ENCODE results near the gene NAGPA. TPM values are rescaled to one million over a fixed set of nuclear protein-coding genes. Genes with fewer than 3 reads are reported as not detected.

The NAGPA gene
- total and polyA plus RNA-seq, 10 of the 15 experiments (the other 5 are each of a cell fraction or from before 2014, with no cell fraction given) = 0.03 to 11.6 (median 6.6) TPM

DNA sequence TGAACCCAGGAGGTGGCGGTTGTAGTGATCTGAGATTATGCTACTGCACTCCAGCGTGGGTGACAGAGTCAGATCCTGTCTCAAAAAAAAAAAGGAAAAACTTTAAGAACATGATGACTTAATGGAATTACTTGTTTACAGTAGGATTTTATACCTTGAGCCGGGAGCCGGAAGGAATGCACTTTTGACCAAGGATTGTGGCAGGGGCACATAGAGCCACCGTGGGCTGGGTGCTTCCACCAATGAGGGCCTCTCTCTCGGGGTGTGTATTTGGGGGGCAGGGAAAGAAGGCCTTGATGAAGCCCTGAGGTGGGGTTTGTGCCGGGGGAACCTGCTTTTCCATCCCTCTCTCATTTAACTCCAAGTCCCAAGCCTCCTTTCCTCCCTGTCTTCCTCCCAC, 6.7 kb upstream of the NAGPA start:
- ChIA-PET CTCF (no interaction called here), RAD21 (ENCODE audit: unreplicated experiment) (no interaction called here), POLR2A (no interaction called here), SMC1A (ENCODE audit: uncharacterized antibody, unreplicated experiment) (no interaction called here)
- H4K20me1 ChIP-seq (ENCODE audit: control insufficient read depth, insufficient read depth) = no peaks in the 10 kb centered on the region
- intact Hi-C loops (cut with micrococcal nuclease; ENCODE audit: unreplicated experiment) = no loop called here
- no peaks in the 10 kb centered on the region for H3K79me2 ChIP-seq (ENCODE audit: control insufficient read depth, insufficient read depth, low read length)
- 79% methylated on average over 7 of the region's 7 CpGs for WGBS (ENCODE audit: insufficient coverage, insufficient replicate concordance, low lambda C conversion rate, missing lambda C conversion rate)
- H3K36me3 ChIP-seq (ENCODE audit: control insufficient read depth in 2 of 2, insufficient read depth in 2 of 2, low read length in 1 of 2) = no peaks in the 10 kb centered on the region
- no peak overlapping the region for H3K9ac ChIP-seq (ENCODE audit: control insufficient read depth, insufficient read depth, low read length)
- in situ Hi-C loops (cut with MboI) = no loop called here
- no peaks in the 10 kb centered on the region for H3K27me3 ChIP-seq (replicated peaks in 1 of 2; ENCODE audit: control insufficient read depth in 2 of 2, insufficient read depth in 2 of 2, low read length in 1 of 2)
- H3K27ac ChIP-seq (ENCODE audit: control insufficient read depth, insufficient read depth) = no peak overlapping the region
- FAIRE-seq (no peak), ATAC-seq (no peak), DNase-seq (ENCODE audit: low read depth, low spot score) (no peak)
- H2AFZ ChIP-seq (ENCODE audit: control insufficient read depth, low read depth, low read length) = no peak overlapping the region
- peak overlapping the region; percentile 12; the same call in 1 of the 2 replicates for H3K4me2 ChIP-seq (ENCODE audit: control insufficient read depth, insufficient read depth)
- no peak overlapping the region for H3K4me3 ChIP-seq
- H3K9me3 ChIP-seq (replicated peaks; ENCODE audit: control insufficient read depth, insufficient read depth, low read length) = no peaks in the 10 kb centered on the region
- peaks cover 26% of the 10 kb centered on the region for H3K4me1 ChIP-seq (ENCODE audit: control insufficient read depth, insufficient read depth, low read length)
- no TSS peak for BruUV-seq (replicated peaks)
- TF ChIP-seq, protein P1, sequence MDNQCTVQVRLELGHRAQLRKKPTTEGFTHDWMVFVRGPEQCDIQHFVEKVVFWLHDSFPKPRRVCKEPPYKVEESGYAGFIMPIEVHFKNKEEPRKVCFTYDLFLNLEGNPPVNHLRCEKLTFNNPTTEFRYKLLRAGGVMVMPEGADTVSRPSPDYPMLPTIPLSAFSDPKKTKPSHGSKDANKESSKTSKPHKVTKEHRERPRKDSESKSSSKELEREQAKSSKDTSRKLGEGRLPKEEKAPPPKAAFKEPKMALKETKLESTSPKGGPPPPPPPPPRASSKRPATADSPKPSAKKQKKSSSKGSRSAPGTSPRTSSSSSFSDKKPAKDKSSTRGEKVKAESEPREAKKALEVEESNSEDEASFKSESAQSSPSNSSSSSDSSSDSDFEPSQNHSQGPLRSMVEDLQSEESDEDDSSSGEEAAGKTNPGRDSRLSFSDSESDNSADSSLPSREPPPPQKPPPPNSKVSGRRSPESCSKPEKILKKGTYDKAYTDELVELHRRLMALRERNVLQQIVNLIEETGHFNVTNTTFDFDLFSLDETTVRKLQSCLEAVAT (IDR thresholded peaks at IDR 0.05) = no peak
- TF ChIP-seq ETV6 (conservative IDR thresholded peaks at IDR 0.05 in 1 of 2, IDR thresholded peaks at IDR 0.05 in 1 of 2; ENCODE audit: borderline replicate concordance in 1 of 2, low read depth in 1 of 2) = no peak
- TF ChIP-seq ESRRA (IDR thresholded peaks at IDR 0.05; ENCODE audit: low read length) = no peak
- TF ChIP-seq GATAD2B (conservative IDR thresholded peaks at IDR 0.05; ENCODE audit: low read depth) = no peak
- TF ChIP-seq TBL1XR1 (IDR thresholded peaks at IDR 0.05; ENCODE audit: low read depth, low read length) = no peak
- TF ChIP-seq ZNF384 (IDR thresholded peaks at IDR 0.05; ENCODE audit: borderline replicate concordance, low read depth, low read length) = no peak
- TF ChIP-seq SMARCA5 (IDR thresholded peaks at IDR 0.05) = no peak
- TF ChIP-seq, protein P2, sequence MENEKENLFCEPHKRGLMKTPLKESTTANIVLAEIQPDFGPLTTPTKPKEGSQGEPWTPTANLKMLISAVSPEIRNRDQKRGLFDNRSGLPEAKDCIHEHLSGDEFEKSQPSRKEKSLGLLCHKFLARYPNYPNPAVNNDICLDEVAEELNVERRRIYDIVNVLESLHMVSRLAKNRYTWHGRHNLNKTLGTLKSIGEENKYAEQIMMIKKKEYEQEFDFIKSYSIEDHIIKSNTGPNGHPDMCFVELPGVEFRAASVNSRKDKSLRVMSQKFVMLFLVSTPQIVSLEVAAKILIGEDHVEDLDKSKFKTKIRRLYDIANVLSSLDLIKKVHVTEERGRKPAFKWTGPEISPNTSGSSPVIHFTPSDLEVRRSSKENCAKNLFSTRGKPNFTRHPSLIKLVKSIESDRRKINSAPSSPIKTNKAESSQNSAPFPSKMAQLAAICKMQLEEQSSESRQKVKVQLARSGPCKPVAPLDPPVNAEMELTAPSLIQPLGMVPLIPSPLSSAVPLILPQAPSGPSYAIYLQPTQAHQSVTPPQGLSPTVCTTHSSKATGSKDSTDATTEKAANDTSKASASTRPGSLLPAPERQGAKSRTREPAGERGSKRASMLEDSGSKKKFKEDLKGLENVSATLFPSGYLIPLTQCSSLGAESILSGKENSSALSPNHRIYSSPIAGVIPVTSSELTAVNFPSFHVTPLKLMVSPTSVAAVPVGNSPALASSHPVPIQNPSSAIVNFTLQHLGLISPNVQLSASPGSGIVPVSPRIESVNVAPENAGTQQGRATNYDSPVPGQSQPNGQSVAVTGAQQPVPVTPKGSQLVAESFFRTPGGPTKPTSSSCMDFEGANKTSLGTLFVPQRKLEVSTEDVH (IDR thresholded peaks at IDR 0.05; ENCODE audit: low read depth, partially characterized antibody) = no peak
- TF ChIP-seq SPI1 (IDR thresholded peaks at IDR 0.05; ENCODE audit: borderline replicate concordance, insufficient read depth, low read depth, low read length) = no peak
- no peak for TF ChIP-seq CHD4 (IDR thresholded peaks at IDR 0.05)
- TF ChIP-seq CREB1 (IDR thresholded peaks at IDR 0.05; ENCODE audit: low read depth) = no peak
- TF ChIP-seq SREBF1 (IDR thresholded peaks at IDR 0.05; ENCODE audit: low read length) = no peak
- TF ChIP-seq HDAC6 (IDR thresholded peaks at IDR 0.05; ENCODE audit: unreplicated experiment) = no peak
- TF ChIP-seq RAD21 (IDR thresholded peaks at IDR 0.05; ENCODE audit: insufficient read depth, low read depth, low read length) = no peak
- TF ChIP-seq, protein P3, sequence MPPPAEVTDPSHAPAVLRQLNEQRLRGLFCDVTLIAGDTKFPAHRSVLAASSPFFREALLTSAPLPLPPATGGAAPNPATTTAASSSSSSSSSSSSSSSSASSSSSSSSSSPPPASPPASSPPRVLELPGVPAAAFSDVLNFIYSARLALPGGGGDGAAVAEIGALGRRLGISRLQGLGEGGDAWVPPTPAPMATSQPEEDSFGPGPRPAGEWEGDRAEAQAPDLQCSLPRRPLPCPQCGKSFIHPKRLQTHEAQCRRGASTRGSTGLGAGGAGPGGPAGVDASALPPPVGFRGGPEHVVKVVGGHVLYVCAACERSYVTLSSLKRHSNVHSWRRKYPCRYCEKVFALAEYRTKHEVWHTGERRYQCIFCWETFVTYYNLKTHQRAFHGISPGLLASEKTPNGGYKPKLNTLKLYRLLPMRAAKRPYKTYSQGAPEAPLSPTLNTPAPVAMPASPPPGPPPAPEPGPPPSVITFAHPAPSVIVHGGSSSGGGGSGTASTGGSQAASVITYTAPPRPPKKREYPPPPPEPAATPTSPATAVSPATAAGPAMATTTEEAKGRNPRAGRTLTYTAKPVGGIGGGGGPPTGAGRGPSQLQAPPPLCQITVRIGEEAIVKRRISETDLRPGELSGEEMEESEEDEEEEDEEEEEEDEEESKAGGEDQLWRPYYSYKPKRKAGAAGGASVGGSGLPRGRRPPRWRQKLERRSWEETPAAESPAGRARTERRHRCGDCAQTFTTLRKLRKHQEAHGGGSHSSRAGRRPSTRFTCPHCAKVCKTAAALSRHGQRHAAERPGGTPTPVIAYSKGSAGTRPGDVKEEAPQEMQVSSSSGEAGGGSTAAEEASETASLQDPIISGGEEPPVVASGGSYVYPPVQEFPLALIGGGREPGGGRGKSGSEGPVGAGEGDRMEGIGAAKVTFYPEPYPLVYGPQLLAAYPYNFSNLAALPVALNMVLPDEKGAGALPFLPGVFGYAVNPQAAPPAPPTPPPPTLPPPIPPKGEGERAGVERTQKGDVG (CRISPR knock-in tag; IDR thresholded peaks at IDR 0.05) = no peak
- TF ChIP-seq MXI1 (IDR thresholded peaks at IDR 0.05; ENCODE audit: low read depth, low read length) = no peak
- TF ChIP-seq POLR2AphosphoS2 (IDR thresholded peaks at IDR 0.05; ENCODE audit: low read depth, low read length) = no peak
- TF ChIP-seq KAT2A (conservative IDR thresholded peaks at IDR 0.05; ENCODE audit: control insufficient read depth, low read depth, low read length) = no peak
- TF ChIP-seq SUZ12 (IDR thresholded peaks at IDR 0.05; ENCODE audit: unreplicated experiment) = no peak

Data from GM12878 (cell line).